Measurements from ENCODE around the gene FCAMR.

Gene FCAMR

DNA sequence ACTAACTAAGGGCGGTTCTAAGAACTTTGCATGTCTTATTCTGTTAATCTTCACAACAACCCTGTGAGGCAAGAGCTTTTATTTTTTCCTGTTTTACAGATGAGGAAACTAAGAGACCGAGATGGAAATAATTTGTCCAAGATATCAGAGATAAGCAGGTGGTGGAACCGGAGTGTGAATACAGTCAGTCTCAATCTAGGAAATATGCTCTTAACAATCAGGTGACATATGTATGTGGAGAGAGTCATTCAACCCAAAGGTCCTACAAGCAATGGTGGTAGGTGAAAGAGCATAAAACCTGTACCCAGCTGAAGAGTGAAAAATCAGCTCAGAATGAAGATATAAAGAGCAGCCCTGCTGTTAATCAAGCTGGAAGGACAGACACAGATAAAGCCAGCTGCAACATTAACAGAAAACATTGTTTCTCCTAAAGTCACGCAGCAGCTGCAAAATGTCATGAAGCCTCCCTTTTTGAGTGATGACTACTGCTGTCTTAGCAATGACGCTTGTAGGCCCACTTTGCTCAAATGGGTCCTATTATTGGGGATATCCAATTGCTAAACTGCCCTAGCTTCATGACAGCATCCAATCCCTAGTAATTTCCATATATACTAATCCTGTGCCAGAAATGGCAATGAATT lies 30.5 kb upstream of the FCAMR start:
- H3K27ac ChIP-seq (ENCODE audit: poor library complexity, severe bottlenecking), result no peak overlapping the region

DNA sequence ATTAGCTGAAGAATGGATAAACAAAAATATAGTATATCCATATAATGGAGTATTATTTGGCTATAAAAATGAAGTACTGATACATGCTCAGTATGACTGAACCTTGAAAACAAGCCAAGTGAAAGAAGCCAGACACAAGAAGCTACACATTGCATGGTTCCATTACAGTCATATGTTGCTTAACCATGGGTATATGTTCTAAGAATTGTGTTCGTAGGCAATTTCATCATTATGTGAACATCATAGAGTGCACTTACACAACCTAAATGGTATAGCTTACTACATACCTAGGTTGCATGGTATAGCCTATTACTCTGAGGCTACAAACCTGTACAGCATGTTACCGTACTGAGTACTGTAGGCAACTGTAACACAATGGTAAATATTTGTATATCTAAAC lies 28.6 kb upstream of the FCAMR start:
- TF ChIP-seq, protein P1, sequence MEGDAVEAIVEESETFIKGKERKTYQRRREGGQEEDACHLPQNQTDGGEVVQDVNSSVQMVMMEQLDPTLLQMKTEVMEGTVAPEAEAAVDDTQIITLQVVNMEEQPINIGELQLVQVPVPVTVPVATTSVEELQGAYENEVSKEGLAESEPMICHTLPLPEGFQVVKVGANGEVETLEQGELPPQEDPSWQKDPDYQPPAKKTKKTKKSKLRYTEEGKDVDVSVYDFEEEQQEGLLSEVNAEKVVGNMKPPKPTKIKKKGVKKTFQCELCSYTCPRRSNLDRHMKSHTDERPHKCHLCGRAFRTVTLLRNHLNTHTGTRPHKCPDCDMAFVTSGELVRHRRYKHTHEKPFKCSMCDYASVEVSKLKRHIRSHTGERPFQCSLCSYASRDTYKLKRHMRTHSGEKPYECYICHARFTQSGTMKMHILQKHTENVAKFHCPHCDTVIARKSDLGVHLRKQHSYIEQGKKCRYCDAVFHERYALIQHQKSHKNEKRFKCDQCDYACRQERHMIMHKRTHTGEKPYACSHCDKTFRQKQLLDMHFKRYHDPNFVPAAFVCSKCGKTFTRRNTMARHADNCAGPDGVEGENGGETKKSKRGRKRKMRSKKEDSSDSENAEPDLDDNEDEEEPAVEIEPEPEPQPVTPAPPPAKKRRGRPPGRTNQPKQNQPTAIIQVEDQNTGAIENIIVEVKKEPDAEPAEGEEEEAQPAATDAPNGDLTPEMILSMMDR (IDR thresholded peaks at IDR 0.05; ENCODE audit: poor library complexity, severe bottlenecking), result no peak
- H3K4me3 ChIP-seq (ENCODE audit: severe bottlenecking), result no peak overlapping the region
- no peaks in the 10 kb centered on the region for H3K36me3 ChIP-seq (ENCODE audit: low read depth)
- H3K27ac ChIP-seq (ENCODE audit: poor library complexity, severe bottlenecking), result no peak overlapping the region
- DNase-seq (ENCODE audit: low spot score) (no peak), ATAC-seq (ENCODE audit: low read depth) (no peak)
- H3K27me3 ChIP-seq (ENCODE audit: insufficient read depth, poor library complexity, severe bottlenecking), result no peaks in the 10 kb centered on the region
- peaks cover 19% of the 10 kb centered on the region for H3K4me1 ChIP-seq (ENCODE audit: insufficient read depth, poor library complexity, severe bottlenecking)
- no peaks in the 10 kb centered on the region for H3K9me3 ChIP-seq (ENCODE audit: severe bottlenecking)

More for the DNA sequence above, 30.5 kb upstream of the FCAMR start:
- H3K36me3 ChIP-seq (ENCODE audit: low read depth), result no peaks in the 10 kb centered on the region
- no peak for DNase-seq (ENCODE audit: low spot score)
- TF ChIP-seq, protein P1 (IDR thresholded peaks at IDR 0.05; ENCODE audit: poor library complexity, severe bottlenecking), result no peak
- H3K4me1 ChIP-seq (ENCODE audit: insufficient read depth, poor library complexity, severe bottlenecking), result peaks cover 30% of the 10 kb centered on the region
- no peaks in the 10 kb centered on the region for H3K9me3 ChIP-seq (ENCODE audit: severe bottlenecking)
- H3K27me3 ChIP-seq (ENCODE audit: insufficient read depth, poor library complexity, severe bottlenecking), result no peaks in the 10 kb centered on the region
- H3K4me3 ChIP-seq (ENCODE audit: severe bottlenecking), result no peak overlapping the region
- no peak for ATAC-seq (ENCODE audit: low read depth)

DNA sequence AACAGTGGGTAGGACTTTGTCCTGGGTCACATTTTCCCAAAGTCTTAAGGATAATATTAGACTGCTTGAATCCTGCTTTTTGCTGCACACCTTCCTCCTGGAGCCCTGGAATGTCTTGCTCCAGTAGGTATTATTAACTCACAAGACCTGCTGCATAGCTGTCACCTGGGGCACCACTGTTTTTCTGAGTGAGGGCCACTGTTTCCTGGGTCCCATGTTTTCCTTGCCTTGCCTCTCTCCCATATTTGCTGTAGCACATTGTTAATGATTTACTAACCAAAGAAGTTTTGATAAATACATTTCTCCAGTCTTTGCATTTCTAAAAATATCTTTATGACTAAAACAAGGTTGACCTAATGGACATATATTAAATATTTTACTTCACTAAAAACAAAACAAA lies 22.5 kb upstream of the FCAMR start:
- Histone ChIP-seq H3K27me3 (ENCODE audit: insufficient read depth, poor library complexity, severe bottlenecking) (no peaks in the 10 kb centered on the region), H3K36me3 (ENCODE audit: low read depth) (no peaks in the 10 kb centered on the region), H3K9me3 (ENCODE audit: severe bottlenecking) (no peaks in the 10 kb centered on the region), H3K4me3 (ENCODE audit: severe bottlenecking) (no peak overlapping the region), H3K4me1 (ENCODE audit: insufficient read depth, poor library complexity, severe bottlenecking) (no peaks in the 10 kb centered on the region), H3K27ac (ENCODE audit: poor library complexity, severe bottlenecking) (no peak overlapping the region)
- TF ChIP-seq, protein P1 (IDR thresholded peaks at IDR 0.05; ENCODE audit: poor library complexity, severe bottlenecking), result no peak
- ATAC-seq (ENCODE audit: low read depth) (no peak), DNase-seq (ENCODE audit: low spot score) (no peak)

DNA sequence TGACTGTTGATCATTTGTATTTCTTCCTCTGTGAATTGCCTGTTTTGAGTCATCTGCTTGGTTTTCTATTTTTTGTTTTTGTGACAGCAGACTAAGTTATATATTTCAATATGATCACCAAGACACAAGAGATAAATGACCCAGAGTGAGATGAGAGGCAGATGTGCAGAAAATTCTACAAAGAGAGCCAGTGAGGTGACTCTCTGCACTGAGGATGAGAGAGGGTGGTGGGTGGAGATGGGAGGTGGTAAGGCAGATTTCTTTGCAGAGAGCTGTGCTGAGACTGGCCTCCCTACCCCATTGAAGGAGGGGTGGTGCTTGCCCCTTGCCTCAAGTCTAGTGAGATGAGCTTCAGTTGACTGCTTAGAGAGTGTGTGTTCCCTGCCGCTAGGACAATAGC lies 17.6 kb upstream of the FCAMR start:
- Histone ChIP-seq H3K4me1 (ENCODE audit: insufficient read depth, poor library complexity, severe bottlenecking) (no peaks in the 10 kb centered on the region), H3K4me3 (ENCODE audit: severe bottlenecking) (no peak overlapping the region), H3K36me3 (ENCODE audit: low read depth) (no peaks in the 10 kb centered on the region), H3K27ac (ENCODE audit: poor library complexity, severe bottlenecking) (no peak overlapping the region), H3K9me3 (ENCODE audit: severe bottlenecking) (no peaks in the 10 kb centered on the region), H3K27me3 (ENCODE audit: insufficient read depth, poor library complexity, severe bottlenecking) (no peaks in the 10 kb centered on the region)
- DNase-seq (ENCODE audit: low spot score) (no peak), ATAC-seq (ENCODE audit: low read depth) (no peak)
- TF ChIP-seq, protein P1 (IDR thresholded peaks at IDR 0.05; ENCODE audit: poor library complexity, severe bottlenecking), result no peak

DNA sequence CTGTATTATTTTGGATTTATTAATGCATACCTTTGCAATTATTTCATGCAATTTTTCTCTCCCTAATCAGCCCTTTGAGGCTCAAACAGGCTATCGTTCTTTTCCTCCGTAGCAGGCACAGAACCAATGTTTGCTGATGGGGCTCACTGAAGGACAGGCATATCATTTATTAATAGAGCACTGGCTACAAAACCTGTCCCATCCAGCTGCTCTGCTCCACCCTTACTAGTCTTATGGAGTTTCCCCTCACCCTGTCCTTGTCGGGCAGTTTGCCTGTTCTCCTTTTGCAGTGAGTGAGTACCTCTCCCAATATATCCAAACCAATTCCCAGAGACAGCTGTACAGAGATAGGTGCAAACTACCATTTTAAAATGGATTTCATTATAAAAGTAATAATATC lies 16.6 kb upstream of the FCAMR start:
- Histone ChIP-seq H3K36me3 (ENCODE audit: low read depth) (no peaks in the 10 kb centered on the region), H3K9me3 (ENCODE audit: severe bottlenecking) (no peaks in the 10 kb centered on the region), H3K4me3 (ENCODE audit: severe bottlenecking) (no peak overlapping the region), H3K27me3 (ENCODE audit: insufficient read depth, poor library complexity, severe bottlenecking) (no peaks in the 10 kb centered on the region), H3K4me1 (ENCODE audit: insufficient read depth, poor library complexity, severe bottlenecking) (no peaks in the 10 kb centered on the region), H3K27ac (ENCODE audit: poor library complexity, severe bottlenecking) (no peak overlapping the region)
- ATAC-seq (ENCODE audit: low read depth) (no peak), DNase-seq (ENCODE audit: low spot score) (no peak)
- TF ChIP-seq, protein P1 (IDR thresholded peaks at IDR 0.05; ENCODE audit: poor library complexity, severe bottlenecking), result no peak
